ENCODE results near the gene DNAH10. TPM values are rescaled to one million over a fixed set of nuclear protein-coding genes. Genes with fewer than 3 reads are reported as not detected.
"Not testable (repeated sequence)": the region's sequence is repeated elsewhere in the genome, so short reads cannot be mapped to it uniquely, and the experiment has no call there.

DNAH10 gene
- total RNA-seq, 1 experiment from 2014 or later = not detected

DNA sequence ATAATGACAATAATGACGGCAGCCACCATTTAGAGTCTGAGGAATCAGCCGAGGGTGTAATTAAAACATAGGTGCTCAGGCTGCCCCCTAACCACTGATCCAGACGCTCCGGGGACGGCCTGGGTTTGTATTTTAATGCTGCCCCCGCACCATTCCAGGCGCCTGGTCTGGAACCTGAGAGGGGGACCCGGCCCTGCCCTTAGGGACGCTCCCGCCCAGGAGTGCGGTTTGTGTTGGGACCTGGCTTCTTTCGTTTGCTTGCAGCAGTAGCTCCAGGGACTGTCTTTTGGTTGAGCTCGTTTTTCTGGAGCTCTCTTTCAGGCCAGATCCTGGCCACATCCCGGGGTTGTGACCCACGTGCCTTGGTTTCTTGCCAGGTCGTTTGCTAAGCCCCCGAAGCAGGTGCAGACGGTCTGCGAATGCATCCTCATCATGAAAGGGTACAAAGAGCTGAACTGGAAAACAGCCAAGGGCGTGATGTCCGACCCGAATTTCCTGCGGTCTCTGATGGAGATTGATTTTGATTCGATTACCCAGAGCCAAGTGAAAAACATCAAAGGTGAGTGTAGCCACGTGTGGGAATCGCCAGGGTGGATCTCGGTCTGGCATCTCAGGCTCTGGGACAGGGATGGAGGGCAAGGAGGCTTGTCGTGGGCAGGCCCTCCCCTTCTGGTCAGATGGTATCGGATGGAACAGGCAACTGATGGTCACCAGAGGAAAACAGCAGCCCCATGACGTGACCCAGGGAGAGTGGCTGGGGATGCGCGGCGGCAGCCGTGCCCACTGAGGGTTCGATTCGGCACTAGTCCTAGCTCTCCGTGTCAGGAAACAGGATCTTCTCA lies 147.0 kb downstream of the DNAH10 start:
- no peak for DNase-seq
- Histone ChIP-seq H3F3A (ENCODE audit: insufficient read depth, low read depth) (peaks cover 8% of the 10 kb centered on the region; the same call in 1 of the 2 replicates), H3K4me3 (no peak overlapping the region), H3K9me3 (ENCODE audit: insufficient read depth, low read depth) (no peaks in the 10 kb centered on the region), H3K36me3 (ENCODE audit: low read depth) (no peaks in the 10 kb centered on the region), H3K9me2 (ENCODE audit: insufficient read depth) (no peaks in the 10 kb centered on the region), H3K4me1 (replicated peaks; ENCODE audit: insufficient read depth) (no peaks in the 10 kb centered on the region), H3K4me2 (no peak overlapping the region), H3K27ac (no peak overlapping the region), H3K79me2 (ENCODE audit: low read depth) (no peaks in the 10 kb centered on the region), H2AFZ (no peak overlapping the region), H3K27me3 (ENCODE audit: insufficient read depth, low read depth) (peaks cover 31% of the 10 kb centered on the region; the same call in 1 of the 2 replicates), H4K20me1 (ENCODE audit: insufficient read depth) (no peaks in the 10 kb centered on the region)
- intact Hi-C loops (cut with micrococcal nuclease; ENCODE audit: unreplicated experiment) = loop anchor here (5.0 kb wide), 1 partner anchor 113 kb away; no protein-coding TSS in a partner anchor
- no TSS peak for BruUV-seq (replicated peaks)
- CTCF ChIA-PET = interaction anchor here (0.6 kb wide), 1 partner anchor 13 kb away, joined by 12 read pairs; no protein-coding TSS in a partner anchor
- POLR2A ChIA-PET (ENCODE audit: unreplicated experiment) = no interaction called here
- no peak for TF ChIP-seq EZH2 (IDR thresholded peaks at IDR 0.05; ENCODE audit: low read depth)
- TF ChIP-seq, protein P1, sequence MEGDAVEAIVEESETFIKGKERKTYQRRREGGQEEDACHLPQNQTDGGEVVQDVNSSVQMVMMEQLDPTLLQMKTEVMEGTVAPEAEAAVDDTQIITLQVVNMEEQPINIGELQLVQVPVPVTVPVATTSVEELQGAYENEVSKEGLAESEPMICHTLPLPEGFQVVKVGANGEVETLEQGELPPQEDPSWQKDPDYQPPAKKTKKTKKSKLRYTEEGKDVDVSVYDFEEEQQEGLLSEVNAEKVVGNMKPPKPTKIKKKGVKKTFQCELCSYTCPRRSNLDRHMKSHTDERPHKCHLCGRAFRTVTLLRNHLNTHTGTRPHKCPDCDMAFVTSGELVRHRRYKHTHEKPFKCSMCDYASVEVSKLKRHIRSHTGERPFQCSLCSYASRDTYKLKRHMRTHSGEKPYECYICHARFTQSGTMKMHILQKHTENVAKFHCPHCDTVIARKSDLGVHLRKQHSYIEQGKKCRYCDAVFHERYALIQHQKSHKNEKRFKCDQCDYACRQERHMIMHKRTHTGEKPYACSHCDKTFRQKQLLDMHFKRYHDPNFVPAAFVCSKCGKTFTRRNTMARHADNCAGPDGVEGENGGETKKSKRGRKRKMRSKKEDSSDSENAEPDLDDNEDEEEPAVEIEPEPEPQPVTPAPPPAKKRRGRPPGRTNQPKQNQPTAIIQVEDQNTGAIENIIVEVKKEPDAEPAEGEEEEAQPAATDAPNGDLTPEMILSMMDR (conservative IDR thresholded peaks at IDR 0.05) = no peak

DNA sequence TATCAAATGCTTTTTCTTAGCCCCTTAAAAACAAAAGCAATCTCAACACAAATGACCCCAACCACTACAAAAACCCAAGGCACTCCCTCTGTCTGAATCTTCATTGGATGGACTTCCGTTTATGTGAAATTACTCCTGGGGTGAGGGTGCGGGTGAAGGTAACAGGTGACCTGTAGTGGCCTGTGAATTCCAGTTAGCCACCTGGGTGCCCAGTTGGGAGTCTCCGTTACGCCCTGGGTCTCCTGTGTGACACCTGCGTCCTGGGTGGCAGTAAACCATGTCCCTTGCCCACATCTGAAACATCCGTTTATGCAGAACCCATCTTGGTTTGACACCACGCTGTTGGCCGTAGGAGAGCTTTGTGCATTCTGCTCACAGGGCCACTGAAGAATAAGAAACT lies 148.0 kb downstream of the DNAH10 start:
- no peaks in the 10 kb centered on the region for H3K79me2 ChIP-seq (ENCODE audit: low read depth)
- H3K9me2 ChIP-seq (ENCODE audit: insufficient read depth) = no peaks in the 10 kb centered on the region
- H2AFZ ChIP-seq = no peak overlapping the region
- H3K4me3 ChIP-seq = no peak overlapping the region
- DNase-seq = no peak
- H3K27ac ChIP-seq = no peak overlapping the region
- peaks cover 29% of the 10 kb centered on the region; the same call in 1 of the 2 replicates for H3K27me3 ChIP-seq (ENCODE audit: insufficient read depth, low read depth)
- CTCF ChIA-PET = no interaction called here
- POLR2A ChIA-PET (ENCODE audit: unreplicated experiment) = no interaction called here
- no peaks in the 10 kb centered on the region for H4K20me1 ChIP-seq (ENCODE audit: insufficient read depth)
- TF ChIP-seq EZH2 (IDR thresholded peaks at IDR 0.05; ENCODE audit: low read depth) = no peak
- TF ChIP-seq, protein P1 (conservative IDR thresholded peaks at IDR 0.05) = no peak
- H3K4me1 ChIP-seq (replicated peaks; ENCODE audit: insufficient read depth) = no peaks in the 10 kb centered on the region
- H3K4me2 ChIP-seq = no peak overlapping the region
- H3F3A ChIP-seq (ENCODE audit: insufficient read depth, low read depth) = peaks cover 8% of the 10 kb centered on the region; the same call in 1 of the 2 replicates
- BruUV-seq (replicated peaks) = no TSS peak
- intact Hi-C loops (cut with micrococcal nuclease; ENCODE audit: unreplicated experiment) = no loop called here
- no peaks in the 10 kb centered on the region for H3K36me3 ChIP-seq (ENCODE audit: low read depth)
- H3K9me3 ChIP-seq (ENCODE audit: insufficient read depth, low read depth) = no peaks in the 10 kb centered on the region

DNA sequence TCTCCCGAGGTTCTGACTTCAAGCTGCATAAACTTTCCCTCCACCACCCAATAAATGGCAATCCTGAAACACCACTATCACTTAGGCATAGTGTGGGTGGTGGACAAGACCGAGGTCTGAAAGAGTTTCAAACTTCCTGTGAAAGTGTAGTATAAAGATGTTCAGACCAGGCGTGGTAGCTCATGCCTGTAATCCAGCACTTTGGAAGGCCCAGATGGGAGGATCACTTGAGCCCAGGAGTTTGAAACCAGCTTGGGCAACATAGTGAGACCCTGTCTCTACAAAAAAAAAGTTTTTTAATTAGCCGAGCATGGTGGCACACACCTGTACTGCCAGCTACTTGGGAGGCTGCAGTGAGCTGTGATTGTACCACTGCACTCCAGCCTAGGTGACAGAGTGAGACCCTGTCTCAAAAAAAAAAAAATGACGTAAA lies 148.7 kb downstream of the DNAH10 start:
- BruUV-seq (replicated peaks) = no TSS peak
- intact Hi-C loops (cut with micrococcal nuclease; ENCODE audit: unreplicated experiment) = no loop called here
- H3K9me3 ChIP-seq (ENCODE audit: insufficient read depth, low read depth) = no peaks in the 10 kb centered on the region
- H3K79me2 ChIP-seq (ENCODE audit: low read depth) = no peaks in the 10 kb centered on the region
- H3K4me1 ChIP-seq (replicated peaks; ENCODE audit: insufficient read depth) = no peaks in the 10 kb centered on the region
- no peak overlapping the region for H3K4me2 ChIP-seq
- peaks cover 8% of the 10 kb centered on the region; the same call in 1 of the 2 replicates for H3F3A ChIP-seq (ENCODE audit: insufficient read depth, low read depth)
- TF ChIP-seq, protein P1 (conservative IDR thresholded peaks at IDR 0.05) = no peak
- no peak for TF ChIP-seq EZH2 (IDR thresholded peaks at IDR 0.05; ENCODE audit: low read depth)
- H3K27me3 ChIP-seq (ENCODE audit: insufficient read depth, low read depth) = peaks cover 32% of the 10 kb centered on the region; the same call in 1 of the 2 replicates
- DNase-seq = no peak
- no peaks in the 10 kb centered on the region for H3K9me2 ChIP-seq (ENCODE audit: insufficient read depth)
- no peak overlapping the region for H3K27ac ChIP-seq
- no peak overlapping the region for H2AFZ ChIP-seq
- CTCF ChIA-PET = no interaction called here
- no peaks in the 10 kb centered on the region for H4K20me1 ChIP-seq (ENCODE audit: insufficient read depth)
- no peak overlapping the region for H3K4me3 ChIP-seq
- POLR2A ChIA-PET (ENCODE audit: unreplicated experiment) = no interaction called here
- H3K36me3 ChIP-seq (ENCODE audit: low read depth) = no peaks in the 10 kb centered on the region

DNA sequence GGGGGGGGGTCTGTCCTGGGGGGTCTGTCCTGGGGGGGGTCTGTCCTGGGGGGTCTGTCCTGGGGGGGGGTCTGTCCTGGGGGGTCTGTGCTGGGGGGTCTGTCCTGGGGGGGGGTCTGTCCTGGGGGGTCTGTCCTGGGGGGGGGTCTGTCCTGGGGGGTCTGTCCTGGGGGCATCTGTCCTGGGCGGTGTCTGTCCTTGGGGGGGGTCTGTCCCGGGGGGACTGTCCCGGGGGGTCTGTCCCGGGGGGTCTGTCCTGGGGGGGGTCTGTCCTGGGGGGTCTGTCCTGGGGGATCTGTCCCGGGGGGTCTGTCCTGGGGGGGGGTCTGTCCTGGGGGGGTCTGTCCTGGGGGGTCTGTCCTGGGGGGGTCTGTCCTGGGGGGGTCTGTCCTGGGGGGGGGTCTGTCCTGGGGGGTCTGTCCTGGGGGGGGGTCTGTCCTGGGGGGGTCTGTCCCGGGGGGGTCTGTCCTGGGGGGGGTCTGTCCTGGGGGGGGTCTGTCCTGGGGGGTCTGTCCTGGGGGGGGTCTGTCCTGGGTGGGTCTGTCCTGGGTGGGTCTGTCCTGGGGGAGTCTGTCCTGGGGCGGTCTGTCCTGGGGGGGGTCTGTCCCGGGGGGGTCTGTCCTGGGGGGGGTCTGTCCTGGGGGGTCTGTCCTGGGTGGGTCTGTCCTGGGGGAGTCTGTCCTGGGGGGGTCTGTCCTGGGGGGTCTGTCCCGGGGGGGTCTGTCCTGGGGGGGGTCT lies 149.7 kb downstream of the DNAH10 start:
- H3K36me3 ChIP-seq (ENCODE audit: low read depth); H2AFZ ChIP-seq; DNase-seq; H3K4me2 ChIP-seq; CTCF ChIA-PET; intact Hi-C loops (cut with micrococcal nuclease; ENCODE audit: unreplicated experiment); BruUV-seq (replicated peaks); H3F3A ChIP-seq (ENCODE audit: insufficient read depth, low read depth); H3K9me3 ChIP-seq (ENCODE audit: insufficient read depth, low read depth); H3K9me2 ChIP-seq (ENCODE audit: insufficient read depth); H3K27ac ChIP-seq; H3K4me1 ChIP-seq (replicated peaks; ENCODE audit: insufficient read depth); H3K79me2 ChIP-seq (ENCODE audit: low read depth); POLR2A ChIA-PET (ENCODE audit: unreplicated experiment); H3K4me3 ChIP-seq; H4K20me1 ChIP-seq (ENCODE audit: insufficient read depth): not testable (repeated sequence)
- peaks cover 40% of the 10 kb centered on the region for H3K27me3 ChIP-seq (ENCODE audit: insufficient read depth, low read depth)
